OCI-LY7 (cell line): ENCODE results near the gene ANKS1A.

Experiments
- EZH2phosphoT487 ChIP-seq: fragments of 200-600 bp; sonication (generic); IDR thresholded peaks from 2 replicates; pipeline ENCODE4 v1.6.1; 2018; ENCODE audit warnings: low read depth, borderline replicate concordance, mild to moderate bottlenecking, mixed run types, antibody characterized with exemption, low read length, moderate library complexity, mixed read lengths
- TF ChIP-seq, protein P1 (sequence below): fragments of 200-600 bp; sonication (generic); conservative IDR thresholded peaks from 2 replicates; pipeline ENCODE4 v1.5.1; 2014; ENCODE audit warnings: mild to moderate bottlenecking, antibody characterized with exemption, low read length, moderate library complexity, mixed read lengths

DNA sequence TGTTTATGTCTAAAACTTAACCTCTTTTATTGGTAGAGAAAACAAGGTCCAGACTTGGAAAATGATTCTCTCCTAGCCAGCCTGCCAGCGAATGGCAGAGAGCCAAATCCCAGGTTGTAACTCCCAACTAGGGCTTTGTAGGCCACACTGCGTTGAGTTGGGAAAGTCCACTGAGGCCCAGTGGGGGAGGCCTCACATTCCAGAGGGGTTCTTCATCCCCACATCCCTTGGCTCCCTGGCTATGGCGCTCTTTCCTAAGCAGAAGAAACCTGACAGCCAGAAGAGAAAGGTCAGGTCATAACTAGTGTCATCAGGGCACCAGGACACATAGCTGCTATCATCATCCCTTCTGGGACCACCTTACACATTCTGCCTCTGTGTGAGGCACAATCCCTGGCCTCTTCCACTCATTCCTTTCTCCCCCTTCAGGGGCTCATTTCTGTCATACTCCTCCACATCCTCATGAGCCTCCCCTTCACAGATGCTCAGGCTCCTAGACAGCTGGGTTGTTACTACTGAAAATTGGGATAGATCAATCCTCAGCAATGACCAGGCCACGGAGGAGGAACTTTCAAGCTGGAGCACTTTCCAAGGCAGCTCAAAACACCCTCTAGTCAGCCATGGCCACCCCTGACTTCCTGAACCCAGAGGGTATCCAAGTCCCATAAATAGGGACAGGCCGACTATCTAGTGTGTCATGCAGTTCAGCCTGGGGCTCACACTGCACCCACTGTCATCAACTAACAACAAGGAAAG lies 203.5 kb downstream of the ANKS1A start:
- TF ChIP-seq, protein P1, sequence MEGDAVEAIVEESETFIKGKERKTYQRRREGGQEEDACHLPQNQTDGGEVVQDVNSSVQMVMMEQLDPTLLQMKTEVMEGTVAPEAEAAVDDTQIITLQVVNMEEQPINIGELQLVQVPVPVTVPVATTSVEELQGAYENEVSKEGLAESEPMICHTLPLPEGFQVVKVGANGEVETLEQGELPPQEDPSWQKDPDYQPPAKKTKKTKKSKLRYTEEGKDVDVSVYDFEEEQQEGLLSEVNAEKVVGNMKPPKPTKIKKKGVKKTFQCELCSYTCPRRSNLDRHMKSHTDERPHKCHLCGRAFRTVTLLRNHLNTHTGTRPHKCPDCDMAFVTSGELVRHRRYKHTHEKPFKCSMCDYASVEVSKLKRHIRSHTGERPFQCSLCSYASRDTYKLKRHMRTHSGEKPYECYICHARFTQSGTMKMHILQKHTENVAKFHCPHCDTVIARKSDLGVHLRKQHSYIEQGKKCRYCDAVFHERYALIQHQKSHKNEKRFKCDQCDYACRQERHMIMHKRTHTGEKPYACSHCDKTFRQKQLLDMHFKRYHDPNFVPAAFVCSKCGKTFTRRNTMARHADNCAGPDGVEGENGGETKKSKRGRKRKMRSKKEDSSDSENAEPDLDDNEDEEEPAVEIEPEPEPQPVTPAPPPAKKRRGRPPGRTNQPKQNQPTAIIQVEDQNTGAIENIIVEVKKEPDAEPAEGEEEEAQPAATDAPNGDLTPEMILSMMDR, result no peak
- no peak for TF ChIP-seq EZH2phosphoT487
